RWPE1 (cell line): ENCODE data around the gene STOX1.
"Not testable (repeated sequence)": the region's sequence is repeated elsewhere in the genome, so short reads cannot be mapped to it uniquely, and the experiment has no call there.

Experiments
- CTCF ChIA-PET: fragments of 350-600 bp; sonication (Branson Sonifier 250); formaldehyde crosslinking; extraction: SDS; loops from one replicate; lab custom pipeline; 2021; lab: Yijun Ruan, JAX
- POLR2A ChIA-PET: fragments of 400-600 bp; formaldehyde crosslinking; extraction: SDS; loops from one replicate; lab custom pipeline; 2020; ENCODE audit warnings: antibody characterized with exemption; ENCODE audit not compliant: low non-redundant PET; lab: Yijun Ruan, JAX
- DNase-seq: peaks from one replicate; pipeline ENCODE4 v3.0.0; 2012; ENCODE audit warnings: low spot score
- H3K27ac ChIP-seq: fragments of 450-650 bp; 2 replicates; pipeline ENCODE4 v1.5.1; 2017
- TF ChIP-seq, protein P1 (sequence below): fragments of 450-650 bp; conservative IDR thresholded peaks from 2 replicates; pipeline ENCODE4 v1.5.1; 2017; ENCODE audit warnings: low read depth, mild to moderate bottlenecking

The STOX1 gene

DNA sequence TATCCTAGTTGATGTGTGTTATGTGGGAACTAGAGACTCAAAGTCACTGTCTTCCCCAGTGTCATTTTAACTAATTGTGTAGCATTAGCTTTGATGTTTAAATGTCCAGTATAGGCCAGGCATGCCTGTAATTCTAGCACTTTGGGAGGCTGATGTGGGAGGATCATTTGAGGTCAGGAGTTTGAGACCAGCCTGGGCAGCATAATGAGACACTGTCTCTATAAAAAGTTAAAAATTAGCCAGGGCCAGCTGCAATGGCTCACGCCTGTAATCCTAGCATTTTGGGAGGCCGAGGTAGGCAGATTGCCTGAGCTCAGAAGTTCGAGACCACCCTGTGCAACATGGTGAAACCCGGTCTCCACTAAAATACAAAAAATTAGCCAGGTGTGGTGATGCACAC is 98.2 kb downstream of the STOX1 start:
- ChIA-PET POLR2A (no interaction called here), CTCF (interaction anchor here (0.6 kb wide), 1 partner anchor 49 kb away, joined by 6 read pairs; no protein-coding TSS in a partner anchor)
- H3K27ac ChIP-seq = no peak overlapping the region
- no peak for DNase-seq
- TF ChIP-seq, protein P1, sequence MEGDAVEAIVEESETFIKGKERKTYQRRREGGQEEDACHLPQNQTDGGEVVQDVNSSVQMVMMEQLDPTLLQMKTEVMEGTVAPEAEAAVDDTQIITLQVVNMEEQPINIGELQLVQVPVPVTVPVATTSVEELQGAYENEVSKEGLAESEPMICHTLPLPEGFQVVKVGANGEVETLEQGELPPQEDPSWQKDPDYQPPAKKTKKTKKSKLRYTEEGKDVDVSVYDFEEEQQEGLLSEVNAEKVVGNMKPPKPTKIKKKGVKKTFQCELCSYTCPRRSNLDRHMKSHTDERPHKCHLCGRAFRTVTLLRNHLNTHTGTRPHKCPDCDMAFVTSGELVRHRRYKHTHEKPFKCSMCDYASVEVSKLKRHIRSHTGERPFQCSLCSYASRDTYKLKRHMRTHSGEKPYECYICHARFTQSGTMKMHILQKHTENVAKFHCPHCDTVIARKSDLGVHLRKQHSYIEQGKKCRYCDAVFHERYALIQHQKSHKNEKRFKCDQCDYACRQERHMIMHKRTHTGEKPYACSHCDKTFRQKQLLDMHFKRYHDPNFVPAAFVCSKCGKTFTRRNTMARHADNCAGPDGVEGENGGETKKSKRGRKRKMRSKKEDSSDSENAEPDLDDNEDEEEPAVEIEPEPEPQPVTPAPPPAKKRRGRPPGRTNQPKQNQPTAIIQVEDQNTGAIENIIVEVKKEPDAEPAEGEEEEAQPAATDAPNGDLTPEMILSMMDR = no peak

DNA sequence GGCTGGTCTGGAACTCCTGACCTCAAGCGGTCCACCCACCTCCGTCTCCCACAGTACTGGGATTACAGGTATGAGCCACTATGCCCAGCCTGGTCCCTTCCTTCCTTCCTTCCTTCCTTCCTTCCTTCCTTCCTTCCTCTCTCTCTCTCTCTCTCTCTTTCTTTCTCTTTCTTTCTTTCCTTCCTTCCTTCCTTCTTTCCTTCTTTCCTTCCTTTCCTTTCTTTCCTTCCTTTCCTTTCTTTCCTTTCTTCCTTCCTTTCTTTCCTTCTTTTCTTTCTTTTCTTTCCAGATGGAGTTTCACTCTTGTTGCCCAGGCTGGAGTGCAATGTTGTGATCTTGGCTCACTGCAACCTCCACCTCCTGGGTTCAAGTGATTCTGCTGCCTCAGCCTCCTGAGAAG is 101.8 kb downstream of the STOX1 start:
- DNase-seq, POLR2A ChIA-PET, H3K27ac ChIP-seq, CTCF ChIA-PET: not testable (repeated sequence)

DNA sequence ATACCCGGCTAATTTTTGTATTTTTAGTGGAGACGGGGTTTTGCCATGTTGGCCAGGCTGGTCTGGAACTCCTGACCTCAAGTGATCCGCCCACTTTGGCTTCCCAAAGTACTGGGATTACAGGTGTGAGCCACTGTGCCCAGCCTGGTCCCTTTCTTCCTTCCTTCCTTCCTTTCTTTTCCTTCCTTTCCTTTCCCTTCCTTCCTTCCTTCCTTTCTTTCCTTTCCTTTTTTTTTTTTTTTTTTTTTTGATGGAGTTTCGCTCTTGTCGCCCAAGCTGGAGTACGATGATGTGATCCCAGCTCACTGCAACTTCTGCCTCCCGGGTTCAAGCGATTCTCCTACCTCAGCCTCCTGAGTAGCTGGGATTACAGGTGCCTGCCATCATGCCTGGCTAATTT is 102.6 kb downstream of the STOX1 start:
- H3K27ac ChIP-seq, POLR2A ChIA-PET, CTCF ChIA-PET, DNase-seq: not testable (repeated sequence)

DNA sequence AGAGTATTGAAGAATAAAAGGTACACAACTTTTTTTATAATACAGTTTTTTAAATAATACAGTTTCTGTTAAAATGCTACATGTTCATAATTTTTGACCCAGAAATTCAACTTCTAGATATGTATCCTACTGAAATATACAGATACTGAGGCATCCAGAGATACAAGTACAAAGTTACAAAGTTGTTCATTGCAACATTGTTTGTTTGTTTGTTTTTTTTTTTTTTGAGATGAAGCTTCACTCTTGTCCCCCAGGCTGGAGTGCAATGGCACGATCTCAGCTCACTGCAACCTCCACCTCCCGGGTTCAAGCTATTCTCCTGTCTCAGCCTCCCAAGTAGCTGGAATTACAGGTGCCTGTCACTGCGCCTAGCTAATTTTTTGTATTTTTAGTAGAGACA is 105.5 kb downstream of the STOX1 start:
- CTCF ChIA-PET, POLR2A ChIA-PET, H3K27ac ChIP-seq, DNase-seq: not testable (repeated sequence)

DNA sequence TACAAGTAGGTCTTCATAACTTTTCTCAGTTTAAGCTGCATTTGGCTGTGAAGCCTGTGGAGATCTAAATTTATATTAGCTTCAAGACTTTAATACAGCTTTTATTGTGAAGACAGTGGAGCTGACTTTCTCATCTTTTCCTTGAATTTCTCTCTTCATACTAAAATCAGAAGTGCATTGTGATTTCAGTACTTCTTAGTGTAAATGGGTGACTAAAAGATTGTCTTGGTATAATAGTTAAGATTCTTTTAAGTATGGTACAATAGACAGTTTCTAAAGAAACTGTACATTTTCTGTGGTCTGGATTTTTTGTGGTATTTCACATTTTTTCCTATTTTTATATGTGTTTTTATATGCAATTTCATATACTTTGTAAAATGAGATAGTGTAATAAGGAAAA is 107.7 kb downstream of the STOX1 start:
- DNase-seq = no peak
- ChIA-PET CTCF (no interaction called here), POLR2A (no interaction called here)
- TF ChIP-seq, protein P1 = no peak
- no peak overlapping the region for H3K27ac ChIP-seq

DNA sequence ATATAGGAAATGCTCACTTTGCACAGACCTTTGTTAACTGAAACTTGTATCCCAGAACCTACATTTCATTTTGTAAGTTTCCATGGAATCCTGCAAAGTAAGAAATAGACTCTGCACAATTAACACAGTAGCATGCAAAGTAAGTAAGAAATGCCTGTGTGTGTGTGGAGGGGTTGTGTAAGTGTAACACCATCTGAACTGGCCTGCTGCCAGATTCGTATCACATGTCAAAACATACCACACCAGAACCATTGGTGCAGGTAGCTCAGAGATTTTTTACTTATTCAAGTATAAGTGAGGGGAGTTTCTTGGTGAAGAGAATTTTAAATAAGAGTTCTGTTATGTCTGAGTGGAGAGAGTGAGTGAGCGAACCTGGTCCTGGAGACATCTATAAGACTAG is 110.8 kb downstream of the STOX1 start:
- no peak for DNase-seq
- H3K27ac ChIP-seq = no peak overlapping the region
- TF ChIP-seq, protein P1 = no peak
- CTCF ChIA-PET = interaction anchor here (1.2 kb wide), 1 partner anchor 10 kb away, joined by 3 read pairs; no protein-coding TSS in a partner anchor
- POLR2A ChIA-PET = no interaction called here

DNA sequence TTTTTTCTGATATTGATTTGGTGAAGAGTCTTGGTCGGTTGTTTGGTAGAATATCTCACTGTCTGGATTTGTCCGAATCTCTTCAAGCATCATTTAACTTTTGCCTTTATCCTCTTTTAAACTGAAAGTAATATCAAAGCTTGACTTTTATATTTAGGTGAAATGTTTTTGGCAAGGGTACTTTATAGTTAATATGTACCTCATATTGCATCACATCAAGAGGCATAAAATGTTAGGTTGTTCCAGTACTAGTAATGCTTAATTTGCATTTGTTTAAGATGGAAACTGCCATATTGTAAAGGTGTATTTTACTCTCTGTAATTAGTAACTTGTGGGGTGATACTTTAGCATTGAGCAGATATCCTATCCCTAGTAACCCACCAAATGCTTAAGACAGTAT is 111.6 kb downstream of the STOX1 start:
- no peak for DNase-seq
- no peak overlapping the region for H3K27ac ChIP-seq
- ChIA-PET POLR2A (no interaction called here), CTCF (interaction anchor here (1.2 kb wide), 1 partner anchor 11 kb away, joined by 3 read pairs; no protein-coding TSS in a partner anchor)
- TF ChIP-seq, protein P1 = no peak

DNA sequence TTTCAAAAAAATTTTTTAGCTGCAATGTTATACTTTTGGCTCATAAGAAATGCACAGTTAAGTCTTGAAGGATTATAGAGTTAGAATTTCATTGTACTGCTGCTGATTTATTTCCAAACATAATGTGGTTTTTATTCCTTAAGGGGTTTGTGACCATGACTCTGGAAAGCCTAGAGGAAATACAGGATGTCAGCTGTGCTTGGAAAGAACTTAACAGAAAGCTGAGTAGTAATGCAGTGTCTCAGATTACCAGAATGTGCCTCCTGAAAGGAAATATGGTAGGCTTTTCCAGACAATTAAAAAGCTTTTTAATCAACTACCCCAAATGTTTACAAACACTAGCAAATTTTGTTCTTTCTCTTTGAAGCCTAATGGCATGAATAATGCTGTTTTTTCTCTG is 113.6 kb downstream of the STOX1 start:
- not testable (repeated sequence) for H3K27ac ChIP-seq, DNase-seq
- POLR2A ChIA-PET = interaction anchor here (0.6 kb wide), 1 partner anchor 27 kb away, joined by 5 read pairs; no protein-coding TSS in a partner anchor
- CTCF ChIA-PET = interaction anchor here (0.6 kb wide), 1 partner anchor 1111 kb away, joined by 3 read pairs; no protein-coding TSS in a partner anchor
